GM12872 (cell line): ENCODE data around the gene PERM1.

Experiments used
- TF ChIP-seq, protein P1 (sequence below): IDR thresholded peaks from 3 replicates; pipeline ENCODE4 v1.5.1; 2011; ENCODE audit warnings: low read depth, mild to moderate bottlenecking, low read length, moderate library complexity; ENCODE audit not compliant: insufficient read depth

The PERM1 gene

DNA sequence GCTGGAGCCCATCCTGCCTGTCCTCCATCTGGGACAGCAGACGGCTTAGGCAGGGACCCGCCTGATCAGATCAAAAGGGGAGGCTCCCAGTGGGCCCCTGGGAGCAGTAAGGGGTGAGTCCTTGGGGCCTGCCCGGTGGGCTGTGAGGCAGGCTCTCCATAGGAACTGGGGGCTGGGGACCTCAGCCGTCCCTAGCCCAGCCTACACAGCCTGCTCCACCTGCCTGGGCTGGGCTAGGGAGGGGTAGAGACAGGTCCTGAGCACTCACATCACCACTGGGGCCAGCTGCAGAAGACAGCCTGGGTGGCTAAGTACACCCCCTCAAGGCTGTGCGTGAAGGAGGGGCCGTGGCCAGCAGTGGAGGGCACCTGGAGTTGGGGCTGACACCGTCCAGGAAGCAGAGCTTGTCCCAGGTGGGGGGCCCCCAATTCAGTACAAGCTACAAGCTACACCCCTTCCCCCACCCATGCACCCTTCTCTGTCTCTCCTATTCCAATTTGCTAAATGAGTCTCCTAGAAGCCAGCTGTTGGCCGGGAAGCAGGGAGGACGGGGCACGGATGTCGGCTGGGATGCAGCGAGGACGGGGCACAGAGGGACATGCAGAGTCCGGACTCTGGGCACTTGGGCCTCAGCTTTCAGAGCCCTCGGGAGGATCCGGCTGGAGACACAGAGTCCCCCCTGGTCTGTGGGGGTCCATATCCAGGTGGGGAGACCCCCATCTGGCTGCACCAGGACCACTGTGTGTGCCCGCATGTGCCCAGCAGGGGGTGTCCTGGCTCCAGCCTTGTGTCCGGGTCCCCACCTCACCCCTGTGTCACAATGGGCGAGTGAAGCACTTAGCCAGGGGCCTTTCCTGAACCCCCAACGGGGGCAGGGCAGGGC lies 33.1 kb upstream of the PERM1 start:
- TF ChIP-seq, protein P1, sequence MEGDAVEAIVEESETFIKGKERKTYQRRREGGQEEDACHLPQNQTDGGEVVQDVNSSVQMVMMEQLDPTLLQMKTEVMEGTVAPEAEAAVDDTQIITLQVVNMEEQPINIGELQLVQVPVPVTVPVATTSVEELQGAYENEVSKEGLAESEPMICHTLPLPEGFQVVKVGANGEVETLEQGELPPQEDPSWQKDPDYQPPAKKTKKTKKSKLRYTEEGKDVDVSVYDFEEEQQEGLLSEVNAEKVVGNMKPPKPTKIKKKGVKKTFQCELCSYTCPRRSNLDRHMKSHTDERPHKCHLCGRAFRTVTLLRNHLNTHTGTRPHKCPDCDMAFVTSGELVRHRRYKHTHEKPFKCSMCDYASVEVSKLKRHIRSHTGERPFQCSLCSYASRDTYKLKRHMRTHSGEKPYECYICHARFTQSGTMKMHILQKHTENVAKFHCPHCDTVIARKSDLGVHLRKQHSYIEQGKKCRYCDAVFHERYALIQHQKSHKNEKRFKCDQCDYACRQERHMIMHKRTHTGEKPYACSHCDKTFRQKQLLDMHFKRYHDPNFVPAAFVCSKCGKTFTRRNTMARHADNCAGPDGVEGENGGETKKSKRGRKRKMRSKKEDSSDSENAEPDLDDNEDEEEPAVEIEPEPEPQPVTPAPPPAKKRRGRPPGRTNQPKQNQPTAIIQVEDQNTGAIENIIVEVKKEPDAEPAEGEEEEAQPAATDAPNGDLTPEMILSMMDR = peak; percentile 60; the same call in 2 of the 3 replicates

DNA sequence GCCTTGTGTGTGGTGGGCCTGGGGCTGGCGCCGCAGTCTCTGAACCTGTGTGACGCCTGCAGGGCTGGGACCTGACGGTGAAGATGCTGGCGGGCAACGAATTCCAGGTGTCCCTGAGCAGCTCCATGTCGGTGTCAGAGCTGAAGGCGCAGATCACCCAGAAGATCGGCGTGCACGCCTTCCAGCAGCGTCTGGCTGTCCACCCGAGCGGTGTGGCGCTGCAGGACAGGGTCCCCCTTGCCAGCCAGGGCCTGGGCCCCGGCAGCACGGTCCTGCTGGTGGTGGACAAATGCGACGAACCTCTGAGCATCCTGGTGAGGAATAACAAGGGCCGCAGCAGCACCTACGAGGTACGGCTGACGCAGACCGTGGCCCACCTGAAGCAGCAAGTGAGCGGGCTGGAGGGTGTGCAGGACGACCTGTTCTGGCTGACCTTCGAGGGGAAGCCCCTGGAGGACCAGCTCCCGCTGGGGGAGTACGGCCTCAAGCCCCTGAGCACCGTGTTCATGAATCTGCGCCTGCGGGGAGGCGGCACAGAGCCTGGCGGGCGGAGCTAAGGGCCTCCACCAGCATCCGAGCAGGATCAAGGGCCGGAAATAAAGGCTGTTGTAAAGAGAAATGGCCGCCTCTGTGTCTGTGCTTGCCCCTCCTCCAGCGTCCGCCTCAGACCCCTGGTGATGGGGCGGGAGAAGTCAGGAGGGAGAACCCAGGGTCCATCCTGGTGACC lies 32.2 kb upstream of the PERM1 start:
- TF ChIP-seq, protein P1 = no peak

- TF ChIP-seq, protein P1 = no peak
Observed at GRCh38 chr1:1013105-1013921, 31.4 kb upstream of the PERM1 start, which contains the start of gene ISG15. Gene ISG15, plus strand, starts transcription at chr1:1013497. Its CDS starts 77 bp downstream, at chr1:1013574.

- TF ChIP-seq, protein P1 = no peak
Observed at GRCh38 chr1:1011396-1011949, 29.6 kb upstream of the PERM1 start.

DNA sequence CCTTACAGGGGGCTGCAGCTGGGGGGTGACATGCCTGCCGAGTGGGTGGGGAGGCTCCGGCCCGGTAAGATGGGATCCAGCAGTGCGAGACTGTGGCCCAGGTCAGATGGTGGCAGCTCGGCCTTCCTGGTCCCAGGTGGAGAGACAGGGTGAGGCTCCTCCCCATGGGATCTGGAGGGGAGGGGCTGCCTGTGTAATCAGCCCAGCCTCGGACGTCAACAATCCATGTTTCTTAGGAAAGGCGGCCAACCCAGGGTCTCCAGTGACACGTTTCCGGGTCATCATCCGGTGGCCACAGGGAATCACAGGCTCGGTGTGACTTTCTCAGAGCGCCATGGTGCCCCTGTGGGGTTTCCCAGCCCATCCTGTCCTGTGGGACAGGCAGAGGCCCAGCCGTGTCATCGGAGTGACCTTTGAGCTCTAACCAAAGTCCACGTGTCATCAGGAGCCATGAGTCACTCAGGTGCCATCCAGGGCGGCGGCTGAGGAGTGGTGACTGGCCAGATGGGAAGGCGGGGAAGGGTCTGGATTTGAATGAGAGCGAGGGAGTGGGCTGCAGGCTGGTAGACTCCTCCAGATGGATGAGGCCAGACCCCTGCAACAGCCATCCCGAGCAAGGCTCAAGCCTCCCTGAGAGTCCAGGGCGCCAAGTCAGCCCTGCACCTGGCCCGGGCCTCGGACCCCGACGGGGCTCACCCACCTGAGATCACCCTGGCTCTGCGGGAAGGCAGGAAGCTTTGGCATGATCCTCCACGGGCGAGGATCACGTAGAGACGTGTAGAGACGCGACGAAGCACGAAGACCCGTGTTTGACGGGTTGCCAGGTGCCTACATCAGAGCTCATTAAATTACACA lies 24.6 kb upstream of the PERM1 start:
- TF ChIP-seq, protein P1 = no peak

GRCh38 chr1:1005774-1006304 lies 23.9 kb upstream of the PERM1 start:
- TF ChIP-seq, protein P1 = no peak
